Left ventricle myocardium inferior (tissue), 1 donor: ENCODE results near the gene MEGF11. TPM values are rescaled to one million over a fixed set of nuclear protein-coding genes. Genes with fewer than 3 reads are reported as not detected.

Experiments used
- DNase-seq: peaks from one replicate; pipeline ENCODE4 v3.0.0-alpha.2; 2020
- H3K27ac ChIP-seq: fragments of 200-600 bp; replicated peaks from 2 replicates; pipeline ENCODE4 v1.8.0; 2021
- H3K27me3 ChIP-seq: fragments of 200-600 bp; 2 replicates; pipeline ENCODE4 v1.8.0; 2021; ENCODE audit warnings: low read depth
- H3K36me3 ChIP-seq: fragments of 200-600 bp; 2 replicates; pipeline ENCODE4 v1.8.0; 2021
- H3K4me1 ChIP-seq: fragments of 200-600 bp; 2 replicates; pipeline ENCODE4 v1.8.0; 2021
- H3K4me3 ChIP-seq: fragments of 200-600 bp; 2 replicates; pipeline ENCODE4 v1.8.0; 2021; ENCODE audit warnings: mild to moderate bottlenecking, moderate library complexity
- H3K9me3 ChIP-seq: fragments of 200-600 bp; replicated peaks from 2 replicates; pipeline ENCODE4 v1.8.0; 2021
- intact Hi-C: fragments of 100-400 bp; cut with micrococcal nuclease; formaldehyde crosslinking; loops from one replicate; pipeline ENCODE4 v1.11.0; 2022
- total RNA-seq: library from RNA; stranded (reverse); fragmentation: NEBNext Ultra II Directional; extraction: Animal tissue kit (Norgen Biotek cat#: 25700); gene quantifications from one replicate; pipeline ENCODE4 v1.2.1, GENCODE V29; 2021
- TF ChIP-seq, protein P1 (sequence below): fragments of 200-600 bp; IDR thresholded peaks from 2 replicates; pipeline ENCODE4 v1.8.0; 2021; ENCODE audit warnings: antibody characterized with exemption, mild to moderate bottlenecking, borderline replicate concordance
- donor health status: DM: no; HTN: yes; CAD: no; lungs with severe emphysema.

MEGF11 gene
- total RNA-seq, 1 donor from 2014 or later: not detected

DNA sequence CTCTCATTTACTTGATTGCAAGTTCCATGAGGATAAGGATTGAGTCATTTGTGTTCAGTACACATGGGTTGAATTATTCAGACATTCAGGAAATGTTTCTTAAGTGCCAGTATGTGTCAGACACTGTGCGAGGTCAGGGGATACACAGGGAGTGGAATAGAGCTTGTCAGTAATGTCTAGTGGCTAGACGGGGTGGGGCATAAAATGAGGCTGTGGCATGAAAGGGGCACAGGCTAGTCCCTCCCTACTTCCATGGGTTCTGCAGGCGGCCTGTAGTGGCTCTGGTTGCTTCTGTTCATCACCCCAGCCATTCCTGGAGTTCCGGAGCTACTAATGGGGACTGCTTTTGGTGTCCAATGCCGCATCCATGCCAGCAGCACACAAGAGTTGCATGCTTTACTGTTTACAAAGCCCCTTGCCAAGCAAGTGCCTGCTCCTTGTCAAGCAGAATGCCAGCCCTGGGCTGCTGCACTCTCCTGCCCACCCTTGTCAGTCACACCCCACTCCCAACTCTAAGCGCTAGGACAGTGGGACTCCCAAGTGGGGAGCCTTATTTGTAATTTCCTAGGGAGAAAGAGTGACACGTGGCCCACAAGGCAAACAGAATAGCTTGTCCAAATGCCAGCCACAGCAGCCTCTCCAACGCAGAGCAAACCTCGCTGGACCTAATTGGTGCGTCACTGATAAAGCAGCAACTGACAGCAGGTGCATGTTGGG, 313.5 kb downstream of the MEGF11 start:
- Histone ChIP-seq H3K4me3 (no peak overlapping the region), H3K9me3 (no peaks in the 10 kb centered on the region), H3K36me3 (no peaks in the 10 kb centered on the region), H3K27ac (peak overlapping the region; percentile 60), H3K4me1 (peaks cover 30% of the 10 kb centered on the region), H3K27me3 (no peaks in the 10 kb centered on the region)
- TF ChIP-seq, protein P1, sequence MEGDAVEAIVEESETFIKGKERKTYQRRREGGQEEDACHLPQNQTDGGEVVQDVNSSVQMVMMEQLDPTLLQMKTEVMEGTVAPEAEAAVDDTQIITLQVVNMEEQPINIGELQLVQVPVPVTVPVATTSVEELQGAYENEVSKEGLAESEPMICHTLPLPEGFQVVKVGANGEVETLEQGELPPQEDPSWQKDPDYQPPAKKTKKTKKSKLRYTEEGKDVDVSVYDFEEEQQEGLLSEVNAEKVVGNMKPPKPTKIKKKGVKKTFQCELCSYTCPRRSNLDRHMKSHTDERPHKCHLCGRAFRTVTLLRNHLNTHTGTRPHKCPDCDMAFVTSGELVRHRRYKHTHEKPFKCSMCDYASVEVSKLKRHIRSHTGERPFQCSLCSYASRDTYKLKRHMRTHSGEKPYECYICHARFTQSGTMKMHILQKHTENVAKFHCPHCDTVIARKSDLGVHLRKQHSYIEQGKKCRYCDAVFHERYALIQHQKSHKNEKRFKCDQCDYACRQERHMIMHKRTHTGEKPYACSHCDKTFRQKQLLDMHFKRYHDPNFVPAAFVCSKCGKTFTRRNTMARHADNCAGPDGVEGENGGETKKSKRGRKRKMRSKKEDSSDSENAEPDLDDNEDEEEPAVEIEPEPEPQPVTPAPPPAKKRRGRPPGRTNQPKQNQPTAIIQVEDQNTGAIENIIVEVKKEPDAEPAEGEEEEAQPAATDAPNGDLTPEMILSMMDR: no peak
- peak; percentile 33 for DNase-seq
- intact Hi-C loops: no loop called here

DNA sequence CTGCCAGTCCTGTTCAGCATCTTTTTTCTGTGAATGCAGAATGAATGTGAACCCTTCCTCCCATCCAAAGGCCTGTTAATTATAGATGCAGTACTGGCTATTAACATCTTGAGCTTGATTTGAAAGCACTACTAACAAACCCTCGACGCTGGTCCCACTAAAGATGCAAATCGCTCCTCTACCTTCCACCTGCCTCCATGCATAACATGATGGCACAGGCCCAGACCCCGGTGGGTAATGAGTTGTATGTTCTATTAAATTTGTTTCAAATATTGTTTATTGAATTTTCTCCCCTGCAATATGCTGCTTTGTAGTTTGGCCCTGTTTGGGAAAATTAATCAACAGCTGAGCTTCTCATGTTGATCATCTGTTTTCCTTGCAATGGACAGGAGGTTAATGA, 314.9 kb downstream of the MEGF11 start:
- TF ChIP-seq, protein P1: no peak
- Histone ChIP-seq H3K27ac (no peak overlapping the region), H3K27me3 (no peaks in the 10 kb centered on the region), H3K4me3 (no peak overlapping the region), H3K9me3 (no peaks in the 10 kb centered on the region), H3K4me1 (peaks cover 30% of the 10 kb centered on the region), H3K36me3 (no peaks in the 10 kb centered on the region)
- intact Hi-C loops: no loop called here
- no peak for DNase-seq

DNA sequence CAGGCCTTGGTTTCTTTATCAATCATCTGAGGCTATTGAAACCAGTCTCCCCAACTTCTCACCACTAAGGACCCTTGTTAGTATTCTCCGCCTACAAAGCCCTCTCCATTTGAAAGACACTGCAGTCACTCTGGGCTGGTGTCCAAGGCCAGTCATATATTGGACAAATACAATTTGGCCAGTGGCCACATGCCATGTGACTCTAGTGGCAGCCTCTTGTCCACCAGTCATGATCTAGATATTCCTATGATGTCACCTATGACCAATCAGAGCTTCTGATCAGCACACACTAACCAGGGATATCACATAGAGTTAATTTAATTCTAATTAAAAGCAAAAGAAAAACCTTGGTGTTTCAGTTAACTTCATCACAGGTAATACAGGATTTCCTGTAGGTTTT, 316.1 kb downstream of the MEGF11 start:
- H3K4me3 ChIP-seq: no peak overlapping the region
- H3K27me3 ChIP-seq: no peaks in the 10 kb centered on the region
- DNase-seq: no peak
- H3K36me3 ChIP-seq: no peaks in the 10 kb centered on the region
- intact Hi-C loops: no loop called here
- TF ChIP-seq, protein P1: no peak
- peaks cover 30% of the 10 kb centered on the region for H3K4me1 ChIP-seq
- H3K9me3 ChIP-seq: no peaks in the 10 kb centered on the region
- no peak overlapping the region for H3K27ac ChIP-seq

DNA sequence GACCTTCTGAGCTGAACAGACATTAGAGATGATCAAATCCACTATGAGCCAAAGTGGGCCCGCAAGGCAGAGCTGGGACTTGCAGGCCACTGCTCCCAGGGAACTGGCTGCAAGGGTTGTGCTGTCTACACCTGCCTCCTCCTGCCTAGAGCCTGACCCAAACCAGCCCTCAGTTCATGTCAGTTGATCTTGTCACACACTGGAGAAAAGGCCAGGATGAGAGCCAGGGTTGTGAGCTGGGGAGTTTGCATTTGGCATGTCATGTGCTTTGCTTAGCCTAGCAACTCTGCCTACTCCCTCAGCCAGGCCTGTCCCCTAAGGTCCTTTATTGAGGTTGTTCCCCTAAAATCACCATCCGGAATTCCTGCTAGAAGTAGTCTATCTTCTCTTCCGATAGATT, 316.5 kb downstream of the MEGF11 start:
- TF ChIP-seq, protein P1: no peak
- peaks cover 30% of the 10 kb centered on the region for H3K4me1 ChIP-seq
- no peaks in the 10 kb centered on the region for H3K27me3 ChIP-seq
- H3K4me3 ChIP-seq: no peak overlapping the region
- no peak for DNase-seq
- no peaks in the 10 kb centered on the region for H3K36me3 ChIP-seq
- H3K27ac ChIP-seq: no peak overlapping the region
- intact Hi-C loops: no loop called here
- H3K9me3 ChIP-seq: no peaks in the 10 kb centered on the region

DNA sequence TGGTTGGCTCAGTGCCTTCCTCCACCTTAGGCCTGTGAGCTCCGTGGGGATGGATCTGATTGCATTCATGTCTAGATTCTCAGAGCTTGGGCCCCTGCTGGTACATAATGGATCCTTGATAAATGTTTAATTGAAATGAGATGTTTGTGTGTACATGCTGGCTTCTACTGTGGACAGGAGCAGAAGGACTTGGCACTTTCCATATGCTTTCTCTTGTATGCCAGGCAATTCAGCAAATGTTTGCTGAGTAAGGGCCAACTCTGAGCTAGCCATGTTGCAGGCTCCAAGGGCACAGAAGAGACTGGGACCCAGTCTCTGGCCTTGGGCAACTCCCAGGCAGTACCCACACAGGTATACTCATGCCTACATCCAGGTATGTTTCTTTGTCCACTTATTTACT, 317.3 kb downstream of the MEGF11 start:
- TF ChIP-seq, protein P1: no peak
- H3K4me1 ChIP-seq: peaks cover 30% of the 10 kb centered on the region
- intact Hi-C loops: no loop called here
- DNase-seq: no peak
- H3K9me3 ChIP-seq: no peaks in the 10 kb centered on the region
- H3K27me3 ChIP-seq: no peaks in the 10 kb centered on the region
- no peaks in the 10 kb centered on the region for H3K36me3 ChIP-seq
- H3K27ac ChIP-seq: no peak overlapping the region
- H3K4me3 ChIP-seq: no peak overlapping the region
